Measurements from ENCODE around the gene PBX4.

Gene PBX4

GRCh38 chr19:19587771-19588170 is 30.7 kb downstream of the PBX4 start:
- no peak for DNase-seq

- DNase-seq = no peak
Observed at GRCh38 chr19:19584356-19584755, 34.1 kb downstream of the PBX4 start.

DNA sequence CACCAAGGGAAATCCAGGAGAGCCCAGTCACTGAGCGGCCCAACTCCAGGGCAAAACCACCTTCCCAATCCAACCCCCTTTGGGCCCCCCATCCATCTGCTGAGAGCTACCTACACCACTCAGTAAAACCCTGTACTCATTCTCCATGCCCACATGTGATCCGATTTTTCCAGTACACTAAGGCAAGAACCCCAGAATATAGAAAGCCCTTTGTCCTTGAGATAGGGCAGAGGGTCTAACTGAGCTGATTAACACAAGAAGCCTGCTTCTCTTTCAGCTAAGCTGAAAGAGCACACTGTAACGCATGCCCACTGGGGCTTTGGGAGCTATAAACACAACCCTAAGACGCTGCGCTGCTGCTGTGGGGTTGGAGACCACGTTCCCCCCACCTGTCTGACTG is 36.0 kb downstream of the PBX4 start:
- no peak for DNase-seq

DNA sequence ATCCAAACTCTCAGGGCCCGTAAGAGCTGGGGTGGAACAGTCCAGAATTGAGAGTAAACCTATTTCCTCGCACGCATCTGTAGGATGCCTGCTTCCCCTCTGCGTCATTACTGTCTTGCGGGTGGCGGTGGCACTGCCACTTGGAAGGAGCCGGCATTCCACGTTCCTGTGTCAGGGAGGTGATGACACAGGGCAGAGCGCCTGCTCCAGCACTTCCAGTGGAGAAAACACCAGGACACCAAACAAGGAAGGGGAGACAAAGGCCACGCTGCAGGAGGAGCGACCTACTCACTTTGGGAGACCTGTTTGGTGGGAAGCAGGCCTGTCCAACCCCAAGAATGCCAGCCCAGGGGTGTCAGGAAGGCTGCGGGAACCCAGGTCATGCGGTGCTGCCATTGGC is 37.1 kb downstream of the PBX4 start:
- no peak for DNase-seq

DNA sequence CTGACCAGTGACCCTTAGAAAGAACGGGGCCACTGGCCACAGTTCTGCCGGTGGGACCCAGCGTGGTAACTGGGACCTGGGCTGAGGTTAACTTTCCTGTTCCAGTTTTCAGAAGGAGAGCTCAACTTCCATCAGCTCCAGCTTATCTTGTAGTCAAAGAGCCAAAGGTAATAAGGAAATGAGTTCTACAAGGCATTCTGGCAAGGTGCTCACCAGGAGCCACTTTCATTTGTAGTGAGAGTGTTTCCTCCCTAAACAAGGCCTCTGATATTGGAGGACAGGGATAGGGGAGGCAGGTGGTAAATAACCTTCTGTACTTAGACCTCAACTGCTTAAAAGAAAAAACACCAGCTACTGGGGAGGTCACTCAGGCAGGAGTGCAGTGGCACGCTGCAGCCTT is 38.1 kb downstream of the PBX4 start:
- DNase-seq = no peak

- DNase-seq = no peak
Observed at GRCh38 chr19:19579533-19580361, 38.7 kb downstream of the PBX4 start.

DNA sequence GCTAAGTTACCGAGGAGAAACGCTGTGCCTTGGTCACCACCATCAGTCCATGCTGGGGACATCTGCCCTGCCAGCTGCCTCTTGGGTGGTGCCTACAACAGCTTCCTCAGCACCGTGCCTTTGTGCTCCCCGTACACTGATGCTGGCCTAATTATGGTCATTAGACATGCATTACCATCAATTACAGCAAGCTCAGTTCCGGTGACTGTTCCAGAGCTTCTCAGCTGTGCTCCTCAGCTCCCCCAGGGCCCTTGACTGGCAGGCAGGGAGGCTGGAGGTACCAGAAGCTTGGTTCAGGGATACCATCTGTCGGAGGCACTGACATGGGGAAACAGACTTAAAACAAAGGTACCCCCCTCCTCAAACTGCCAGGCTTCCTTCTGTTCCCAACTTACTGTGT is 40.2 kb downstream of the PBX4 start:
- DNase-seq = no peak

- DNase-seq = no peak
Observed at GRCh38 chr19:19575411-19575810, 43.1 kb downstream of the PBX4 start.

DNA sequence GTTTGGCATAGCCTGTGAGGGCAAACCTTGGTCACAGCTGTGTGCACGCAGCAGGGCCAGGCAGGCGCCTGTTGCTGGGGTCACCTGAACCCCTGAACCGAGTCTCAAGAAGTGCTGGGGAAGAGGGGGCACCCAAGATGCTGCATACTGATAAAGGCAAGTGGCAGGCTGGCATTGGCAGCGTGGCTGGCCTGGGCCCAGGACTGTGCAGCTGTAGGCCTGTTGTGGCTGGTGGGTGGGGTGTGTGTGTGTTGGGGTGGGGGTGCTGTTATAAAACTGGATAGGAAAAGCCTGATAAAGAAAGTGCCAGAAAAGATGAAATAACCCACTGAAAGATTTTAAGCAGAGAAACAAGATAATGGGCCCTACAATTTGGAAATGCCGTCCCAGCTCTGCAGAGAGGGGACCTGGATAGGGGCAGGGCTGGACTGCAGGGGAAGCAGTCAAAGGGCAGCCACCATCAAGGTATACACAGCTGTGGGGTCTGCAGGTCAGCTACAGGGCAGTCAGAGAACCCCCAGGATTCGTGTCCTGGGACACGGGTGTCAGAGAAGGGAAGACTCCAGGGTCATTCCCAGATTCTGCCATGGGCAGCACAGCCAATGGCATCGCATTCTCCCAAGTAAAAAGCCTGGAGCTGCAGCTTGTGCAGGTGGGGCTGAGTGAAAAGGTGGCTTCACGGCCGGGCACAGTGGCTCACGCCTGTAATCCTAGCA is 47.3 kb downstream of the PBX4 start:
- DNase-seq = no peak

DNA sequence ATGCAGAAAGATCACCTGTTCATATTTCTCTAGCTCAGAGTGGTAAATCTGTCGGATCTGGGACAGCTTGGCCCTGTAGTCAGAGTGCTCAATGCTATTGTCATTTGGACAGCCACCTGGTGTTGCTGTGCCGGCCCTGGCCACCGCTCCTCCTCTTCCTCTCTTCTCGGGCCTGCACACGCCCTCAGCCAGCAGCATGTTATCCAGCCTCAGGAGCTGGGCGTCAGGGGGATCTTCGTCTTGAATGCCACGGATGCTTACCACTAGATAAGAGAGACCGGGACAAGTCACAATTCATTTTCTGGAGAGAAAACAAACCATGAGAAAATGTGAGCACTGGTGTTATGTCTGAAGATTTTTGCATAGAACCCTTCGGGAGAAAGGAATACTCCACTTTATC is 47.9 kb downstream of the PBX4 start:
- DNase-seq = no peak

DNA sequence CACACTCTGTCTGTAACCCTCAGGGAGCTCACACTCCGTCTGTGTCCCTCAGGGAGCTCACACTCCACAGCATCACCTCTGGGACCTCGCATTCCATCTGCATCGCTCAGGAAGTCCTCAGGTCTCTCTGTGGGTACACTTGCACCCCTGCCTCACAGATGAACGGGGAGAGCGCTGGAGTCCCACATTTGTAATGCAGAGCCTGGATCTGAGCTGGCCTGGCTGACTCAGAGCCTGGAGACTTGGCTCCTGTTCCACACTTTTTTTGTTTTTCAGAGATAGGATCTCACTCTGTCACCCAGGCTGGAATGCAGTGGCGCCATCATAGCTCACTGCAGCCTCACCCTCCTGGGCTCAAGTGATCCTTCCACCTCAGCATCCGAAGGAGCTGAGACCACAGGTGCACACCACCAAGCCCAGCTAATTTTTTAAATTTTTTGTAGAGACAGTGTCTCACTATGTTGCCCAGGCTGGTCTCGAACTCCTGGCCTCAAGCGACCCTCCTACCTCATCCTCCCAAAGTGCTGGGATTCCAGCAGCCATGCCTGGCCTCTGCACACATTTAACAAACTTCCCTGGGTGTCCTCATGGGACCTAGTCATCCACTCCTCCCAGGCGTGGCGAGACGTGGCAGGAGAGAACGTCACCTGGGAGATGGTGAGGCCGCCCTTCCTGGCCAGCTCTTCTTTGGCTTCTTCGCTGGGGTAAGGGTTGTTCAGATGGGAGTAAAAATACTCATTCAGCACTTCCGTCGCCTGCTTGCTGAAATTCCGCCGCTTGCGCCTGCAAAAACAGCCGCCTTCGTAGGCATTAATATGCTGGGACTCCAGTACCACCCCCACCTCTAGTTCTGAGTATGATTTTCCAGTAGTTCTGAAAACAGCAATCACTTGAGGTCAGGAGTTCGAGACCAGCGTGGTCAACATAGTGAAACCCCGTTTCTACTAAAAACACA is 49.4 kb downstream of the PBX4 start:
- DNase-seq = no peak

DNA sequence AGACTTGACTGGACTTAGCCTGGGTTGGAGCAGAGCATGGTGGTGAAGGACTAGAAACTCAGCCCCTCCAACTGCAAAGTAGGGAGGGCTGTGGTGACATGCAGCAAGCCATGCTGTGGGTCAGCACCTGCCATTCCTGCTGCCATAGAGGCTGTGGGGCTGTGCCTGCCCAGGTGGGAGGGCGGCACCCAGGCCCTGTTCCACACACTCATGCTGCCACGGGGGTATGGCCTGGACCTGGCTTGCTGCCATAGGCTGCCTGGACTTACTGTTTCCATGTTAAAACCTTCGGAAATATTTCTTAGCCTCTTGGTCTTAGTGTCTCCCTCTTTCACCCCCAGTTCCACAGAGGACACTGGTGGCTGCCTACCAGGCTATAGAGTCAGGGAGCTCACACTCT is 51.1 kb downstream of the PBX4 start:
- no peak for DNase-seq

DNA sequence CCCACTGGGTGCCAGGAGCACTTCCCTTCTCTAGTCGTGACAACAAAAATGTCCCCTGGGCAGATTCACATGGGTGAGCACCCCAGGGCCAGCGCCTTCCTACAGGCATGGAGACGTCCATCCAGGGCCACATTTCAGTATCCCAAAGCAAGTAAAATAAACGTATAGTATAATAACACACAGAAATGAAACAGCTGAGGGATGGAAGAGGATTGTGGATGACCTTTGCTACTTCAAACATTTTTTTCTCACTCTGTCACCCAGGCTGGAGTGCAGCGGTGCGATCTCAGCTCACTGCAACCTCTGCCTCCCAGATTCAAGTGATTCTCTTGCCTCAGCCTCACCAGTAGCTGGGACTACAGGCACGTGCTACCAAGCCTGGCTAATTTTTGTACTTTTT is 52.2 kb downstream of the PBX4 start:
- no peak for DNase-seq

GRCh38 chr19:19563348-19563848 is 55.1 kb downstream of the PBX4 start:
- no peak for DNase-seq

DNA sequence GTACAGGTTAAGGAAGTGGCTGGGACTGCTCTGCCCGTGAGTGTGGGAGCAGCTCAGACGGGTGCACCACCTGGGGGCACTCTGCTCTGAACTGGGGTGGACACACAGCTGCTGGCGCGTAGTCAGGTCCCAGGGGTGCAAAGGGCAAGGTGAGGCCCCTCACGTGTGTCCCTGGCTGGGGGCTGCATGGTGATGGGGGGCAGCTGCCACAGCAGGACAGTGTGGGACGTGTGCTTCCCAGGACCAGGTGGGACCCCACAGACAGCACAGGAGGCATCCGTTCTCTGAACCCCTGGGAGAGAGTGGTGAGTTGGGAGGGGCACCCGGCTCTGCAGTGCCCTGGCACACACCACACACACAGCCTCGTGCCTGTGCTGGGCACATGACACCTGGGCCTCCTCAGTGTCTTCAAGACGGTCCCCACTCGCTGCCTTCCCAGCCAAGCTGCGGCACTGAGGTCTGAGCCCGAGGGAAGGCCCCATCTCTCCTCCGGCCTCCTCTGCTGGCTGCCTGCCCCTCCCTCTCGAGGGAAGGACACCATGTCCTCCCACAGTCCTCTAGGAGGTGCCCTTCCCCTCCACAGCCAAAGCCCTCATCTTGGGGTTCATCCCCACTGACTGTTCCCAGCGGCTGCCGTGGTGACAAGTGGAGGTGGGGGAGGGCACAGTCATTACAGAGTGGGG is 55.7 kb downstream of the PBX4 start:
- peak; percentile 38 for DNase-seq

GRCh38 chr19:19561946-19562664 is 56.4 kb downstream of the PBX4 start:
- no peak for DNase-seq

DNA sequence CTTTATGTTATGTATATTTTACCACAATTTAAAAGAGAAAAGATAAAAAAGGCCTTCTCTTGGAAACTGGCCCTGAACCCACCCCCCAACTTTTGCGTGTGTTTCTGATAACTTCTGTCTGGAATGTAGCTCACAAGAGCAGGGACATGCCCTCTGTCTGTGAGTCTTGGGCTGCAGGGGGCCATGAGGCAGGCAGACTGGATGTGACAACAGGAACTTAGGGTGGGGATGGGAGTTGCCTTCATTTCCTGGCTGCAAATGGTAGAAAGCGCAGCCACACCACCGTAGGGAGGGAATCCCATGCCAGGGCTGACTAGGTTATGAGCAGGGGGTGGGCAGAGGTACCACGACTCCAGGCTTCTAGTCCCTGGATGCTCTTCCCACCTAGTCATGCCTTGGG is 58.6 kb downstream of the PBX4 start:
- no peak for DNase-seq

DNA sequence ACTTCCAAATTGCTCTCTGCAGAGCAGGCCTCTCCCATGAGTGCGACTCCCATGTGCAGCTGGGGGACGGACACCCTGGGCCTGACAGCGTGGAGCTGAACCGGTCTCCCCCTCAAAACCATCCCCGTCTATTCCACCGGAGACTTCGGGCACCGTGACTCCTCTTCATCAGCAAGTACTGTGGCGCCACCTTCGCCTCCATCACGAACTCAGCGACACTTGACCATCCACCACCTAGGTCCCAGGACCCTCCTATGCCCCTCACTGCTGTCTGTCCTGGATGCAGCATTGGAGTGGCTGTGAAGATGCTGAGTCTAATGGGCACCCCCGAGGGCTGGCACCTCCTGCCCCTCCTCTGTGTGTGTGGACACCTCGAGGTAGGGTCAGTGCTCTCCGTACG is 59.9 kb downstream of the PBX4 start:
- DNase-seq = no peak

DNA sequence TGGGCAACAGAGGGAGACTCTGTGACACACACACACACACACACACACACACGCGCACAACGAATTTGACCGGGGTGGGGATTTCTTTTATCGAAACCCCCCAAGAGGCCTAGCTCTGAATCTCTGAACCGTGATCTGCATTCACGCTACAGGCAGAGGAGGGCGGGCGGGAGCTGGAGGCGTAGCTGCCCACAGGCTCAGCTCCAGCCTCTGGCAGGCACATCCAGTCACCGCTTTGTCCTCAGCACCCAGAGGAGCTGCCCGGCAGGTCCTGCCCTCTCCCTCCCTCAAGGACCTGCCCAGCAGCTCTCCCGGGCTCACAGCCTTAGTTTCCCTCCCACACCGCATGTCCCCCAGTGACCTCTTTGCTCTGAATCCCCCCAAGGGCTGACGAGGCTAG is 60.4 kb downstream of the PBX4 start:
- no peak for DNase-seq

DNA sequence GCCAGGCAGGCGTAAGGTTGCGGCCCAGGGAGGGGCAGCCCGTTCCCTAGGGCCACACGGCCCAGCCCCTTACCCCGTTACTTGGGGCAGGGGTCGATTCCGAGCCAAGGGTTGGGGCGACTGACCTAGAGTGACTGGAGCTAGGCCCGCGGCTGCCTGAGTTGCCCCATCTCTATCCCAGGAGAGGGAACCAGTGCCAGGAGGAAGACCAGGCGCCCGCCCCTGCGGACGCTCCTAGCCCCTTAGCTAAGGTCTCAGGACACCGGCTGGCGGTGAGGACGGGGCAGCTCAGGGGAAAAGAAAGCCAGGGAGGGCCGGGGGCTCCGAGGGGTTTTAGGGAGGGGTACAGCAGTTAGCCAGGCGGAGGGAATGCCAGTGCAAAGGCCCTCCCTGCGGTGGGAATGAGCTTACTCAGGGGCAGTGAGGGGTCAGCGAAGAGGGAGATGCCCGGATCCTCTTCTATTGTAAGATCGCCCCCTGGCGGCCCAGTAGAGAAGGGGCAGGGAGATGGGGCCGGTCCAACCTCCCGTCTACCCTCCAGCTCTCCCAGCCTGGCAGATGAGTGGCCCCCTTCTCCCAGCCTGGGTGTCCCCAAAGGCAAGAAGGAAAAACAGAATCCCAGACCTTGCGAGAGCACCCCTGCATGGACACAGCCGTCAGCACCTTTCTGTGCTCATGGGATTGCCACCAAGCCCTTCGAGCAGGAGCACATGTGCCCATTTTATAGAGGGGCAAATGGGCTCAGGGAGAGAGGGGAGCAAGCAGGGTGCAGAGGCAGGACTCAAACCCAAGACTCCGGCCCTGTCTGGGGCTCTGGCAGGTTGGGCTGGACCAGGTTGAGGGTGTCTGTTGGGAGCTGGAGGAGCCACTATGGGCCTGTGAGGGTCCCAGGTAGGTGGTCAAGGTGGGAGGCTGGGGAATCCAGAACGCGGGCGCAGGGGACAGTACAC is 64.1 kb downstream of the PBX4 start:
- peak; percentile 41 for DNase-seq

- no peak for DNase-seq
Observed at GRCh38 chr19:19553670-19554069, 64.8 kb downstream of the PBX4 start.
